Cerebellar nuclear complex (tissue), 1 donor: ENCODE data around the gene SSPN.

ENCODE experiments used
- DNase-seq, 2 experiments: peaks; one replicate each; lab custom pipeline; 2025; lab: John Stamatoyannopoulos, UW

The SSPN gene

GRCh38 chr12:26195250-26195640 lies at the start of gene SSPN:
Gene SSPN (plus strand): TSS chr12:26195573. CDS start chr12:26195673, 100 bp downstream.
- DNase-seq: peak in 1 of 2 experiments; percentile 29

- DNase-seq: no peak
Measured at GRCh38 chr12:26148291-26148690, 47.1 kb upstream of the SSPN start.

GRCh38 chr12:26149968-26150500 lies 45.3 kb upstream of the SSPN start:
- DNase-seq: no peak

- no peak for DNase-seq
Measured at GRCh38 chr12:26150736-26151450, 44.5 kb upstream of the SSPN start.

- no peak for DNase-seq
Measured at GRCh38 chr12:26152507-26153102, 42.8 kb upstream of the SSPN start.

- DNase-seq: no peak
Measured at GRCh38 chr12:26153421-26154154, 41.8 kb upstream of the SSPN start.

GRCh38 chr12:26156201-26156871 lies 39.0 kb upstream of the SSPN start:
- no peak for DNase-seq

- DNase-seq: no peak
Measured at GRCh38 chr12:26157001-26157400, 38.4 kb upstream of the SSPN start.

- no peak for DNase-seq
Measured at GRCh38 chr12:26158078-26158764, 37.2 kb upstream of the SSPN start.

GRCh38 chr12:26162174-26162573 lies 33.2 kb upstream of the SSPN start:
- DNase-seq: no peak

- no peak for DNase-seq
Measured at GRCh38 chr12:26162905-26163304, 32.5 kb upstream of the SSPN start.

GRCh38 chr12:26164118-26164517 lies 31.3 kb upstream of the SSPN start:
- DNase-seq: no peak

- DNase-seq: no peak
Measured at GRCh38 chr12:26172013-26172412, 23.4 kb upstream of the SSPN start.

- no peak for DNase-seq
Measured at GRCh38 chr12:26172539-26172938, 22.8 kb upstream of the SSPN start.

- DNase-seq: no peak
Measured at GRCh38 chr12:26172946-26173552, 22.3 kb upstream of the SSPN start.

- DNase-seq: no peak
Measured at GRCh38 chr12:26176725-26177124, 18.6 kb upstream of the SSPN start.

GRCh38 chr12:26177283-26177682 lies 18.1 kb upstream of the SSPN start:
- no peak for DNase-seq

GRCh38 chr12:26179826-26180225 lies 15.5 kb upstream of the SSPN start:
- DNase-seq: no peak

- DNase-seq: no peak
Measured at GRCh38 chr12:26182377-26182776, 13.0 kb upstream of the SSPN start.

- no peak for DNase-seq
Measured at GRCh38 chr12:26185532-26186320, 9.6 kb upstream of the SSPN start.
